ENCODE measurements around the gene C21orf58. TPM values are rescaled to one million over a fixed set of nuclear protein-coding genes. Genes with fewer than 3 reads are reported as not detected.

Gene C21orf58
- polyA plus RNA-seq, 3 donors = 0.15 to 0.73 (median 0.21) TPM

DNA sequence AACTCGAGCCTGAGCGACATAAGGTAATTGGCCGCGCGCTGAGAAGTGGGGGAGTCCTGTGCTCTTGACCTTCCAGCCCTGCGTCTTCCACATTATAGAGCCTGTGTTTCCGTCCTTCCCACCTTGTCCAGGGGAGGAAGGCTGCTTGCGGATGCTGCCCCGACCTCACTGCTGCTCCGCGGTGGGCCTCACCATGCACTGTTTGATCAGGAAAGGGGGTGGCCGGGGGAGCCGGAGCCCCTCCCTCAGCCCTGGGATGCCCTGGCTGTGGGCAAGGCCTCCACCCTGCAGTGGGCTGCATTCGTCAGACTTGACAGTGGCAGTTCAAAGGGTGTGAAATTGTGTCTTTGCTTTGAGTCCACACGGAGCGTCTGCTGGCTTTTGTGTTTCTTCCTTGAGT, 30.4 kb upstream of the C21orf58 start:
- Histone ChIP-seq H4K20me1 (ENCODE audit: insufficient read depth, low read length) (no peaks in the 10 kb centered on the region), H3K9me3 (replicated peaks in 1 of 2; ENCODE audit: control insufficient read depth in 1 of 2, insufficient read depth in 1 of 2, low read length in 2 of 2) (no peaks in the 10 kb centered on the region), H3K4me2 (replicated peaks; ENCODE audit: extremely low read depth, low read length, poor library complexity, severe bottlenecking) (no peak overlapping the region), H3K27me3 (ENCODE audit: control insufficient read depth in 2 of 2, insufficient read depth in 2 of 2, low read length in 2 of 2) (no peaks in the 10 kb centered on the region), H3K9ac (ENCODE audit: insufficient read depth, low read length, poor library complexity, severe bottlenecking) (no peak overlapping the region), H3K4me3 (replicated peaks in 1 of 3; ENCODE audit: low read depth in 2 of 3, low read length in 3 of 3) (no peak overlapping the region), H3K4me1 (ENCODE audit: control insufficient read depth in 1 of 2, insufficient read depth in 2 of 2, low read length in 2 of 2) (no peaks in the 10 kb centered on the region), H3K79me2 (ENCODE audit: insufficient read depth, low read length) (no peaks in the 10 kb centered on the region), H3K27ac (ENCODE audit: low read depth in 1 of 2, low read length in 2 of 2) (no peak overlapping the region), H3K36me3 (replicated peaks in 1 of 2; ENCODE audit: control insufficient read depth in 1 of 2, insufficient read depth in 2 of 2, low read length in 2 of 2) (peaks cover 92 to 97% of the 10 kb centered on the region in 2 donors), H2AFZ (ENCODE audit: insufficient read depth, low read depth, low read length, poor library complexity, severe bottlenecking) (no peak overlapping the region)
- Mint-ChIP-seq H3K27me3 (ENCODE audit: low read depth in 3 of 3) (peaks cover 0 to 1% (median 0%) of the 10 kb centered on the region in 3 donors), H3K36me3 (peaks cover 86 to 100% of the 10 kb centered on the region in 2 donors), H3K9me3 (peaks cover 0 to 5% (median 0%) of the 10 kb centered on the region in 7 donors), H3K4me3 (no peak overlapping the region), H3K27ac (peak overlapping the region in 1 of 7 donors; percentile 13), H3K4me1 (no peaks in the 10 kb centered on the region)
- DNase-seq = no peak
- intact Hi-C loops (cut with micrococcal nuclease) = no loop called here
- TF ChIP-seq, protein P1, sequence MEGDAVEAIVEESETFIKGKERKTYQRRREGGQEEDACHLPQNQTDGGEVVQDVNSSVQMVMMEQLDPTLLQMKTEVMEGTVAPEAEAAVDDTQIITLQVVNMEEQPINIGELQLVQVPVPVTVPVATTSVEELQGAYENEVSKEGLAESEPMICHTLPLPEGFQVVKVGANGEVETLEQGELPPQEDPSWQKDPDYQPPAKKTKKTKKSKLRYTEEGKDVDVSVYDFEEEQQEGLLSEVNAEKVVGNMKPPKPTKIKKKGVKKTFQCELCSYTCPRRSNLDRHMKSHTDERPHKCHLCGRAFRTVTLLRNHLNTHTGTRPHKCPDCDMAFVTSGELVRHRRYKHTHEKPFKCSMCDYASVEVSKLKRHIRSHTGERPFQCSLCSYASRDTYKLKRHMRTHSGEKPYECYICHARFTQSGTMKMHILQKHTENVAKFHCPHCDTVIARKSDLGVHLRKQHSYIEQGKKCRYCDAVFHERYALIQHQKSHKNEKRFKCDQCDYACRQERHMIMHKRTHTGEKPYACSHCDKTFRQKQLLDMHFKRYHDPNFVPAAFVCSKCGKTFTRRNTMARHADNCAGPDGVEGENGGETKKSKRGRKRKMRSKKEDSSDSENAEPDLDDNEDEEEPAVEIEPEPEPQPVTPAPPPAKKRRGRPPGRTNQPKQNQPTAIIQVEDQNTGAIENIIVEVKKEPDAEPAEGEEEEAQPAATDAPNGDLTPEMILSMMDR (IDR thresholded peaks at IDR 0.05) = no peak
- over 99% methylated on average over 15 of the region's 16 CpGs for WGBS (ENCODE audit: insufficient coverage)

DNA sequence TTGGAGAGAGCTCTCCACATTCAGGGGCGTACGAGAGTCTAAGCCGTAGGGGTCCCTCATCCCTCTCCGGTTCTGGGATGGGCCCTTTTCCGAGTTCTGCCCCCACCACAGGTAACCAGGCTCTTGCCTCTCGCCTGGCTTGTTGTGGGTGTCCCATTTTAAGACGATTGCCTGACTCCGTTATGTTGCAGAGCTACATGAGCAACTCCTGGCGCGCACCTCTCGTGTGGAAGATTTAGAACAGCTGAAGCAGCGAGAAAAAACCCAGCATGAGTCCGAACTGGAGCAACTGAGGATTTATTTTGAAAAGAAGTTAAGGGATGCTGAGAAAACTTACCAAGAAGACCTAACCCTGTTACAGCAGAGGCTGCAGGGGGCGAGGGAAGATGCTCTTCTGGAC, 29.2 kb upstream of the C21orf58 start:
- Histone ChIP-seq H3K4me1 (ENCODE audit: control insufficient read depth in 1 of 2, insufficient read depth in 2 of 2, low read length in 2 of 2) (no peaks in the 10 kb centered on the region), H3K27me3 (ENCODE audit: control insufficient read depth in 2 of 2, insufficient read depth in 2 of 2, low read length in 2 of 2) (no peaks in the 10 kb centered on the region), H3K9ac (ENCODE audit: insufficient read depth, low read length, poor library complexity, severe bottlenecking) (no peak overlapping the region), H3K79me2 (ENCODE audit: insufficient read depth, low read length) (no peaks in the 10 kb centered on the region), H2AFZ (ENCODE audit: insufficient read depth, low read depth, low read length, poor library complexity, severe bottlenecking) (no peak overlapping the region), H3K9me3 (replicated peaks in 1 of 2; ENCODE audit: control insufficient read depth in 1 of 2, insufficient read depth in 1 of 2, low read length in 2 of 2) (no peaks in the 10 kb centered on the region), H3K27ac (ENCODE audit: low read depth in 1 of 2, low read length in 2 of 2) (no peak overlapping the region), H3K4me3 (replicated peaks in 1 of 3; ENCODE audit: low read depth in 2 of 3, low read length in 3 of 3) (no peak overlapping the region), H4K20me1 (ENCODE audit: insufficient read depth, low read length) (no peaks in the 10 kb centered on the region), H3K36me3 (replicated peaks in 1 of 2; ENCODE audit: control insufficient read depth in 1 of 2, insufficient read depth in 2 of 2, low read length in 2 of 2) (peaks cover 97 to 100% of the 10 kb centered on the region in 2 donors), H3K4me2 (replicated peaks; ENCODE audit: extremely low read depth, low read length, poor library complexity, severe bottlenecking) (no peak overlapping the region)
- no peaks in the 10 kb centered on the region for H3K27me3 Mint-ChIP-seq (ENCODE audit: low read depth in 3 of 3)
- 96% methylated on average over 12 of the region's 14 CpGs for WGBS (ENCODE audit: insufficient coverage)
- intact Hi-C loops (cut with micrococcal nuclease) = no loop called here
- no peak overlapping the region for H3K4me3 Mint-ChIP-seq
- no peak for DNase-seq
- H3K27ac Mint-ChIP-seq = peak overlapping the region in 2 of 7 donors; percentile 55 to 56
- peaks cover 89 to 100% of the 10 kb centered on the region in 2 donors for H3K36me3 Mint-ChIP-seq
- TF ChIP-seq, protein P1 (IDR thresholded peaks at IDR 0.05) = no peak
- peaks cover 0 to 5% (median 0%) of the 10 kb centered on the region in 7 donors for H3K9me3 Mint-ChIP-seq
- no peaks in the 10 kb centered on the region for H3K4me1 Mint-ChIP-seq
